Activated CD8-positive, alpha-beta memory T cell treated with anti-CD3 and anti-CD28 coated beads, Interleukin-2, amount 50 U/mL, for 24 hours (primary cell): ENCODE measurements around the gene GBGT1.

Source experiments
- DNase-seq: peaks from one replicate; pipeline ENCODE4 v3.0.0-alpha.2; 2020; ENCODE audit errors: extremely low read depth

GBGT1 gene

DNA sequence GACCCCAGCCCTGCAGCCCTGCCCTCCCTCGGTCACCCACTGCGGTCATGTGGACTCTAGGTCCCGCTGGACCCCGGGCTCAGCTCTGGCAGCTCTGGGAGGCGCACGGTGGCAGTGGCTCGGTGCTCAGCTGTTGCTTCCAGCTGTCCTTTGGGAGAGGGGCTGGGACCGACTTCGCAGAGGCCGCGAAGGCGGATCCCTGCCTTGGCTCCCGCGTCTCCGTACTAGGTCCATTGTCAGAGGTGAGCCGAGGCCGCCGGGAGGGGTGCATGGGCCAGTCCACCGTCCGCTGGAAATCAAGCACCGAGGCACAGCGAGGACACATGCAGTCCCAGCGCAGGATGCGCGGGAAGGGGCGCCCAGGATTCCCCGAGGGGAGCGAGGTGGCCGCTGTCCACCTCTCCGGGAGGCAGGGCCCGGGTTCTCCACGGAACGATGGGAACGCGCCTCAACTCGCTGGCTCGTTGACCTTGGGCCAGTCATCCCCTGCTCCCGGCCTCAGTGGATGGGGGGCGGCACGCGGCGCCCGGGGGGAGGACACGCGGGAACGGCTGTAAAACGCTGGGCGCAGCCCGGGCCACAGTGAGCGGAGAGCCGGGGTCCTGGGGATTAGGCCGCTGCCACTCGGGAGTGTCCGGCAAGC, 732 bp downstream of the GBGT1 start:
- no peak for DNase-seq

DNA sequence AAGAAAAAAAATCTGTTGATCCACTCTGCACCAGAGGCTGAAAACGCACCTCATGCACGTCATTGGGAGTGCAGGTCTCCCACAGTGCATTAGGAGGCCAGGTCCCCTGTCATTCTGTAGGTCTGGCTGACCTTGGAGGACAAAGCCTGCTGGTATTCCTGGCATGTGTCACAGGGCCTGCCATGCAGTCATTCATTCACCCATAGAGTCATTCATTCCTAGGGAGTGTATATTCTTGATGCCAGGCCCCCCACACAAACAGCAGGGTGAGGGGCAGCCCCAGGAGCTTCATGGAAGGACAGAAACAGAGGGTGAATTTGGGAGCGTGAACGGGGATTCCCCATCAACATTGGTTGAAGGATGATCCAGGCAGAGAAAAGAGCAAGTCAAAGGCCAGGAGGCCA, 2.2 kb downstream of the GBGT1 start:
- DNase-seq = no peak

- no peak for DNase-seq
Measured at GRCh38 chr9:133160742-133161546, 2.8 kb downstream of the GBGT1 start.

DNA sequence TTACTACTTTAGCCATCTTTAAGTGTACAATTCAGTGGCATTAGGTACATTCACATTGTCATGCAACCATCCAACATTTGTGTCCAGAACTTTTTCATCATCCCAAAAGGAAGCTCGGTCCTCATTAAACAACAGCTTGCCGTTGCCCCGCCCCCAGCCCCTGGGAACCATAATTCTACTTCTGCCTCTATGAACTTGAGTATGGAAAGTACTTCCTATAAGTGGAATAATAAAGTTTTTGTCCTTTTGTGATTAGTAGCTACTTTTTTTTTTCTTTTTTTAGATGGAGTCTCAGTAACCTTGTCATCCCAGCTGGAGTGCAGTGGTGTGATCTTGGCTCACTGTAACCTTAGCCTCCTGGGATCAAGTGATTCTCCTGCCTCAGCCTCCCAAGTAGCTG, 5.0 kb downstream of the GBGT1 start:
- no peak for DNase-seq

- no peak for DNase-seq
Measured at GRCh38 chr9:133155156-133155555, 8.6 kb downstream of the GBGT1 start.

- DNase-seq = no peak
Measured at GRCh38 chr9:133154097-133154989, 9.4 kb downstream of the GBGT1 start.

GRCh38 chr9:133153227-133154096, 10.3 kb downstream of the GBGT1 start:
- no peak for DNase-seq

DNA sequence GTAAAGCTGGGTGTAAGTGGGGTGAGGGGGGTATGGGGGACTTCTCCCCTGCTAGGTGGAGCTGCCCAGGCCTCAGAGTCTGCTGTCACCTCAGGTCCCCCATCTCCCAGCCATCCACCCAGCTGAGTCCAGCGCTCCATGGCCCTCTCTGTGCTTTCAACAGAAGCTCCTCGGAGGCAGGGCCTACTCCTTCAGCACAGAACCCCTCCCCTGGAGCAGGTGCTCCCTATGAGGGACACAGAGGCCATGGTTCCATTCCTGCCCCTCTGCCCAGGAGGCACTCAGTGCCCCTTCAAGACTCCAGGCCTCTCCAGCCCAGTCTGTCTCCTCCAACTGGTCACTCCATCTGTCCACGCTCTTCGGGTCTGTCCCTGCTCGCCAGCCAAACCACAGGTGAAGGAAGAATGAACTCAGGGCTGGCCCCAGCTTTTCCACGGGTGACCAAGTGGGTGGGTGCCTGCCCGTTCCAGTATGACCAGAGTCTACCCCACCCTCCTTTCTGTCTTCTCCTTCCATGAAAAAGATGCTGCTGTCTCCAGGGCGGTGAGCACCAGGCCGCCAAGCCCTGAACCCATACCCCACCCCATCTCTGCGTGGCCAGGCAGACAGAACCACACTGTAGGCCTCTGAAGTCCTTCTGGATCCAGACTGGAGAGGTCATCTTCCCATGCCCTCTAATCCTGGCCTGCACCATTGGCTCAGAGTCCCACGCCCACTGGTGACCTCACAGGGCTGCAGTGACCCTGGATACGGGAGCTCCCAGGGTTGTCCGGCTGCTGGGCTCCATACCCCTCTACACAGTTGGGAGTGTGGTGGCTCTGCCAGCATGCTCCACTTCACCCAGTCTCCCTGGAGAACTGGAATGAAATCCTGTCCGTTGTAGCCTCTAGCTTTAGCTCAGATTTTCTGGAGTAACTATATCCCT, 11.9 kb downstream of the GBGT1 start:
- no peak for DNase-seq

GRCh38 chr9:133151041-133151440, 12.7 kb downstream of the GBGT1 start:
- no peak for DNase-seq

DNA sequence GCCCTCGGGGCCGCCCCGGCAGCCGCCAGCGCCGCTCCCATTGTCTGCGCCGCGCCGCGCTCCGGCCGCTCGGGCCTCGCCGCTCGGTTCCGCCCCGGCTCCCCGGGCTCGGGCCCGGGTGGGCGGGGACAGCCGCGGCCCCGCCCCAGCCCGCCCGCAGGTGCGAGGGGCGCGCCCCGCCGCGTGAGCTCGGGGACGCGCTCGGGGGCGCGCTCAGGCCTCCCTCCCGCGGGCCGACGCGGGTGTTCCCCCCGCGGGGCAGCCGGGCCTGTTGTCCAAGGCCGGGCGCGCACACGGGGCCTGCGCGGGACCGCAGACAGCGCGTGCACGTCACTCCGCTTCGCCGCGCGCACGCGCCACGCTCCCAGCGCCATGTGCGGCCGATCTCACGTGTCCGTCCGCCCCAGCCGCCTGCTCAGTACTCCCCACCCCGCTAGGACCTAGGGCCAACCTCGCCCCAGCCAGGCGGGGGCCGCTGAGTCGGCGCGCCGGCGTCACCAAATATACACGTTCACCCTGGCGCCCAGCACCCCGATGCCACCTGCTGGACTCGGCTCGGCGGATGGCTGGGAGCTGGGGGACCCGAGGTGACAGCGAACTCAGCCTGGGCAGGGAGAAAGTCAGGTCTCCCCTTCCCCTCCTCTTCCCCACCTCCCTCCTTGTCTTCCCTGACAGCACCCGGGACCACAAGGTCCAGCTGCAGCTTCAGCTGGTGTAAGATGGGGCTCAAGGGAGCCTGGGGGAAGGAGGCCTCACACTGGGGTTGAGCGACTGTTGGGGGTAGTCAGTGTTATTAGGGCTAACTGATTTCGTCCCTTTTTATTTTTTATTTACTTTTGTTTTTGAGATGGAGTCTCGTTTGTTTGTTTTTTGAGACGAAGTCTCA, 14.3 kb downstream of the GBGT1 start:
- DNase-seq = no peak

DNA sequence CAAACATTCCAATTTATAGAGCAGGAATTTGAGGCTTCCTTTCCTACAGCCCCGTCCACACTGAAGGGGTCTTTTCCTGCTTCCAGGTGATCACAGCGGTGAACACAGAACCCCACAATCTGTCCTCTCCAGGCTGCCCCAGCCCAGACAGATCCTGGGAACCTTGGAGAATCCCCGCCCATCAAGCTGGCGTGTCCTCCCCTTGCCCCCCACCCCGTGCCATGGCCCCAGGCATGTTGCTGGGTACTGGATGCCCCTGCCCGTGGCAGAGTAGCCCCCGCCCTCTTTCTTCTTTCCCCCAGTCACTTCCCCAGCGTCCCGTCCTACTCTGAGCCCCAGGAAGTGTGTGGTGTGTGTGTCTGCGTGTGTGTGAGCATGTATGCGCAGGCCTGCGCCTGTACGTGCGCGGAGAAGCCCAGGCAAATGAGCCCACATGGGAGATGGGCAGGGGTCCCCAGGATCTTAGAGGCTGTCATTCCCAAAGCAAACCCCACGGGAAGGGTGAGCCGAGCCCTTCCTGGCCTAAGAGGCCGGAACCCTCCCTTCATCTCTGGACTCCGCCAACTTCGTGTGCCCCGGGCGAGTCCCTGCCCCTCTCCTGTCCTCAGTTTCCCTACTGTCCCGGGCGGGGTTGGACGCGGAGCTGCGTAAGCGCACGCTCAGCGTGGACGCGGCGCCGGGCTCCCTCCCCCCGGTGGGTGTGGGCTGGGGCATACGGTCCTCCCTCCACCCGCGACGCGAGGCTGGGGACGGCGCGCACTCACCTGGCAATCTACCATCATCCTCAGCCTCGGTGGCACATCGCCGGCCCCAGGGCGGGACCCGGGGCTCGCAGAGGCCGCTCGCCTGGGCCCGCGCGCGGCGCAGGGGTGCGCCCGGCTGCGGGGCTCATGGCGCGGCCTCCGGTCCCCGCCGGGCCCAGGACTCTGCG, 15.2 kb downstream of the GBGT1 start:
- DNase-seq = no peak

- DNase-seq = no peak
Measured at GRCh38 chr9:133147412-133148198, 16.1 kb downstream of the GBGT1 start.

DNA sequence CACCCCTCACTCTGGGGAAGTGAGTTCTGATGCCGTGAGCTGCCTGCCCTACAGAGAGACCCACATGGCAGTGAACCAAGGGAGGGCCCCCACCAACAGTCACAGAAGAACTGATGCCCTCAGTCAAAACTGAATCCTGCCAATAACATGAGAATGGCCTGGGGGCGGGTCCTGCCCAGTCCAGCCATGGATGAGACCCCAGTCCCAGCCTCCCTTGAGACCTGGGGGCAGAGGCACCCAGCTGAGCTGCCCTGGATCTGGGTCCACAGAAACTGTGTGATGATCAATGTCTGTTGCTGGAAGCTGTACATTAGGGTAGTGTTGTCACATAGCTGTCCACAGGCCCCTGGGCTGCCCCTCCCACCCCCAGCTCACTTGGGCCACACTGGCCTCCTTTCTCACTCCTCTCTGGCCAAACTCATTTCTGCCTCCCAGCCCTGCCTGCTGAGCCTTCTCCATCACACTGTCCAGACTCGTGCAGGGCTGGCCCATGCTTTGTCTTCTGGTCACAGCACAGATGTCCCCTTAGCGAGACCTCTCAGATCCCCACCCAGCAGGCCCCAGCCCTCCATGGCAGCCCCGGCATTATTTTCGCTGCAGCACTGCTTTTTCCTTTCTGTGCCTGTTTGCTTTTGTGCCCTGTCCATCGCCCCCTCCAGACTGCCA, 16.8 kb downstream of the GBGT1 start:
- no peak for DNase-seq

DNA sequence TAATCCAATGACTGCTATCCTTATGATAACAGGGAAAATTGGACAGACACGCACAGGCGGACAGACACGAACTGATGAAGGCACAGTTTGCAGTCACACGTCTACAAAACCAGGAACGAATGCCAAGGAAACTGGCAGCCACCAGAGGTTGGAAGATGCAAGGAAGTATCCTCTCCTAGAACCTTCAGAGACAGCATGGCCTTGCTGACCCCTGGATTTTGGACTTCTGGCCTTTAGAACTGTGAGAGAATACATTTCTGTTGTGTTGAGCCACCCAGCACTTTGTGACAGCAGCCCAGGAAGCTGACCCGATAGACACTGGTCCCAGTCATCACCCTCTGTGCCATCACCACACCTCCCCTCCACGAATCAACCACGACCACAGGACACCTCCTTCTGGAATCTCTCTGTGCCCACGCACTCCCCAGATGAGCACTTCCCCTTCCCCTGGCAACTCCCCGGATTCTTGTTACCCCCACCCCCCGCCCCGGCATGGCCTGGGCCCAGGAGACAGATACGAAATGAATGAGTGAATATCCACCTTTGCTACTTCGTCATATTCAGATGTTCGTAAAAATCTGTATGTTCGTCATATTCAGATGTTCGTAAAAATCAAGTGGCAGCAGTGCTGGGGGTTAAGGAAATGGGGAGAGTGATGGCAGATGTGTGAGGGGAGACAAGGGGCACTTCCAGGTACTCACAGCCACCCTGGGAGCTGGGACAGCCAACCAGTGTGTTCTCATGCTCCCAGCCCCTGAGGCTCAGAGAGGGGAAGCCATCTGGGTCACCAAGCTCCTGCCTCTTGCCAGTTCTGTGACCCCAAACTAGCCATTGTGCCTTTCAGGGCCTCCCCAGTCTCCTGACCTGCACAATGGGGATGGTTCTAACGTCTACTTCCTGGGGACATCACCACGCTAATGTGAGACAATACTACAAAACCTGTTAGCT, 18.5 kb downstream of the GBGT1 start:
- DNase-seq = no peak

- peak; percentile 85 for DNase-seq
Measured at GRCh38 chr9:133144142-133144903, 19.4 kb downstream of the GBGT1 start.
